ENCODE data around the gene ABCA2. TPM values are rescaled to one million over a fixed set of nuclear protein-coding genes. Genes with fewer than 3 reads are reported as not detected.

ABCA2 gene
- total RNA-seq, 1 donor from 2014 or later: 45.0 TPM

DNA sequence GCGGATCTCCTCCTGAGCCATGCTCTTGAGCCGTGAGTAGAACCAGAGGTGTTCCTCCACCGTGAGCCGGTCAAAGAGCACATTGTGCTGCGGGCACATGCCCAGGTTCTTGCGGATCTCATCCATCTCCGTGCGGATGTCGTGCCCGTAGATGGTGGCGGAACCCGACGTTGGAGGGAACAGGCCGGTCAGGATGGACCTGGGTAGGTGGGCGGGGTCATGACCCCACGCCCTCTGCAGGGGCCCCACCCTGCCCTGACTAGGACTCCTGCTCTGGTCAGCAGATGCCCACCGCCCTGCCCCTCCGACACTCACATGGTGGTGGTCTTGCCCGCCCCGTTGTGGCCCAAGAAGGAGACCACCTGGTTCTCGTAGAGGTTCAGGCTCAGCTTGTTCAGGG is 12.1 kb downstream of the ABCA2 start:
- H3K4me3 ChIP-seq: no peak overlapping the region
- no peak for ATAC-seq
- peaks cover 44% of the 10 kb centered on the region for H3K36me3 ChIP-seq
- no peaks in the 10 kb centered on the region for H3K9me3 ChIP-seq
- no peaks in the 10 kb centered on the region for H3K4me1 ChIP-seq
- TF ChIP-seq, protein P1, sequence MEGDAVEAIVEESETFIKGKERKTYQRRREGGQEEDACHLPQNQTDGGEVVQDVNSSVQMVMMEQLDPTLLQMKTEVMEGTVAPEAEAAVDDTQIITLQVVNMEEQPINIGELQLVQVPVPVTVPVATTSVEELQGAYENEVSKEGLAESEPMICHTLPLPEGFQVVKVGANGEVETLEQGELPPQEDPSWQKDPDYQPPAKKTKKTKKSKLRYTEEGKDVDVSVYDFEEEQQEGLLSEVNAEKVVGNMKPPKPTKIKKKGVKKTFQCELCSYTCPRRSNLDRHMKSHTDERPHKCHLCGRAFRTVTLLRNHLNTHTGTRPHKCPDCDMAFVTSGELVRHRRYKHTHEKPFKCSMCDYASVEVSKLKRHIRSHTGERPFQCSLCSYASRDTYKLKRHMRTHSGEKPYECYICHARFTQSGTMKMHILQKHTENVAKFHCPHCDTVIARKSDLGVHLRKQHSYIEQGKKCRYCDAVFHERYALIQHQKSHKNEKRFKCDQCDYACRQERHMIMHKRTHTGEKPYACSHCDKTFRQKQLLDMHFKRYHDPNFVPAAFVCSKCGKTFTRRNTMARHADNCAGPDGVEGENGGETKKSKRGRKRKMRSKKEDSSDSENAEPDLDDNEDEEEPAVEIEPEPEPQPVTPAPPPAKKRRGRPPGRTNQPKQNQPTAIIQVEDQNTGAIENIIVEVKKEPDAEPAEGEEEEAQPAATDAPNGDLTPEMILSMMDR (IDR thresholded peaks at IDR 0.05): no peak
- no peak for DNase-seq
- no peak overlapping the region for H3K27ac ChIP-seq
- no peaks in the 10 kb centered on the region for H3K27me3 ChIP-seq (ENCODE audit: low read depth)
- intact Hi-C loops (cut with DNase I): no loop called here

DNA sequence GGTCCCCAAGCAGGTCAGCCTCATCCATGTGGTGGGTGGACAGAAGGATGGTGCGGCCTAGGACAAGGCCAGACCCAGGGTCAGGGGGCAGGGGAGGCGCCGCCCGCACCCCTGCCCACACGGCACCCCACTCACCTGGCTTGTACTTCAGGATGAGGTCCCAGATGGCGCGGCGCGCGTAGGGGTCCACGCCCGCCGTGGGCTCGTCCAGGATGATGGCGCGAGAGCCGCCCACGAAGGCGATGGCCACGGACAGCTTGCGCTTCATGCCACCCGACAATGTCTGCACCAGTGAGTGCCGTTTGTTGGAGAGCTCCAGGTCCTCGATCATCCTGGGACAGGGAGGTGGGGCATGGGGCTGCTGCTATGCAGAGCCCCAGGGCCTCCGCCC is 12.5 kb downstream of the ABCA2 start:
- Histone ChIP-seq H3K27ac (no peak overlapping the region), H3K27me3 (ENCODE audit: low read depth) (no peaks in the 10 kb centered on the region), H3K4me1 (no peaks in the 10 kb centered on the region), H3K4me3 (no peak overlapping the region), H3K36me3 (peaks cover 43% of the 10 kb centered on the region), H3K9me3 (no peaks in the 10 kb centered on the region)
- ATAC-seq (no peak), DNase-seq (no peak)
- intact Hi-C loops (cut with DNase I): no loop called here
- TF ChIP-seq, protein P1 (IDR thresholded peaks at IDR 0.05): no peak

DNA sequence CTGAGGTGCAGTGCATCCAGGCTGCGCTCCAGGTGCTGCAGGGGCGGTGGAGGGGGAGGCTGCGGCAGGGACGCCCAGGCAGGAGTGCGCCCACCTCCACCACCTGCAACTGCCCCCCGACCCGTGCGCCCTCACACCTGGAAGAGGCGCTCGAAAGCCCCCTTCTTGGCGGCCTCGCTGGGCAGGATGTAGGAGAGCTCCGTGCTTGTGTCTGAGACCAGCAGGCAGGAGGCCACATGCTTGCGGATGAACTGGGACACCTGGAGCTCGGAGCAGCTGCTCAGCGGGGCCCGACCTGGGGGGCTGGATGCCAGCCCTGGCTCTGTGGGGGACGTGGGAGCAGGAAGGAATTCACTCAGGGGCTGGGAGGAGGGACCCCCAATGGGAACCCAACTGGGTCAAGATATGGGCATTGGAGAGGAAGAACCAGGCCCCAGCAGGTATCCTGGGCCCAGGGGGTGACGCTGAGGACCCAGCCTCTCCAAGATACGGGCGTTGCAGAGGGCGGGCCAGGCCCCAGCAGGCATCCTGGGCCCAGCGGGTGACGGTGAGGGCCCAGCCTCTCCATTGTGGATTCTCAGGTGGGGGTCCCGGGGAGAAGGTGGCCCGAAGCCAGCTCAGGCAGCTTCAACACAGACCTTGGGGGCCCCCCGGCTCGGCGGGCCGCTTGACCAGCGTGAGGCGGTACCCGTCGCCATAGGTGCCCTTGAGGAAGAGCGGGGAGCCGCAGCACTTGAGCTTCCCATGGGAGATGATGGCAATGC is 13.1 kb downstream of the ABCA2 start:
- Histone ChIP-seq H3K27ac (no peak overlapping the region), H3K27me3 (ENCODE audit: low read depth) (no peaks in the 10 kb centered on the region), H3K36me3 (peaks cover 45% of the 10 kb centered on the region), H3K4me3 (no peak overlapping the region), H3K9me3 (no peaks in the 10 kb centered on the region), H3K4me1 (no peaks in the 10 kb centered on the region)
- TF ChIP-seq, protein P1 (IDR thresholded peaks at IDR 0.05): no peak
- intact Hi-C loops (cut with DNase I): no loop called here
- ATAC-seq (no peak), DNase-seq (no peak)

DNA sequence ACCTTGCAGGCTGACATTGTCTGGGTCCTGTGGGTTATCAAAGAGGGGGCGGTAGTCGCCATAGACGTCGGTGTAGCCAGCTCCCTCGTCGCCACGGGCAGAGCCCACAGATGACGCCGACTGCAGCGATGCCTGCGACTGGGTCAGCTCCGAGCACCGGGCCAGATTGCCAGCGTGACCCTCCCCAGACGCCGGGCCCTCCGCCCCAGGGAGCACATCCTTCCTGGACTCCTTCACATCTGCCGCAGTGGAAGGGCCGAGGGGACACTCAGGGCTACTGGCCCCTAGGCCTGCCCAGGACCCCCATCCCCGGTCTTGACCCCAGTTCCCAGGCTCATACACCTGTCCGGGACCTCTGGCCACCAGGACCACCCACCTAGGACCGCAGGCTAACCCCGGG is 13.9 kb downstream of the ABCA2 start:
- Histone ChIP-seq H3K36me3 (peaks cover 50% of the 10 kb centered on the region), H3K27me3 (ENCODE audit: low read depth) (no peaks in the 10 kb centered on the region), H3K4me1 (no peaks in the 10 kb centered on the region), H3K4me3 (no peak overlapping the region), H3K27ac (no peak overlapping the region), H3K9me3 (no peaks in the 10 kb centered on the region)
- ATAC-seq (no peak), DNase-seq (no peak)
- intact Hi-C loops (cut with DNase I): no loop called here
- TF ChIP-seq, protein P1 (IDR thresholded peaks at IDR 0.05): no peak

DNA sequence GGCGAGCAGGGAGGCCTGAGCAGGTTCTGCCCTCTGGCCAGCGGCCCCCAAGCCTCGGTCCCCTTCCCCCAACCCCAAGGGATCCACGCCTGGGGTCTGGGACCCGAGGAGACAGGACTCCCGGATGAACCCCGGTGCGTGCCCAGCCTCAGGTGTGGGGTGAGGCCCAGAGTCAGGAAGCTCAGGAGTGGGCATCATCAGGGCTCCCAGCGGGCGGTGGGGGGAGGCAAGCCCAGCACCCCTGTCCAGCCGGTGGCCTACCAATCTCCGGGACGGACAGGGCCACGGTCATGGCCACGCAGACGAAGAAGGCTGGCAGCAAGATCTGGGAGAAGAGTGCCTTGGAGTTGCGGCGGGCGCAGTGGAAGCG is 14.5 kb downstream of the ABCA2 start:
- Histone ChIP-seq H3K4me1 (no peaks in the 10 kb centered on the region), H3K27me3 (ENCODE audit: low read depth) (no peaks in the 10 kb centered on the region), H3K4me3 (no peak overlapping the region), H3K27ac (no peak overlapping the region), H3K9me3 (no peaks in the 10 kb centered on the region), H3K36me3 (peaks cover 50% of the 10 kb centered on the region)
- ATAC-seq (no peak), DNase-seq (no peak)
- TF ChIP-seq, protein P1 (IDR thresholded peaks at IDR 0.05): no peak
- intact Hi-C loops (cut with DNase I): no loop called here

Data from lower lobe of right lung (tissue), 2 donors.